HG03342 (cell line): ENCODE measurements around the gene MICOS13.

Experiments used
- ATAC-seq: cut with Tn5 transposase; IDR thresholded peaks from one replicate; pipeline ENCODE4 v1.9.1; 2021; ENCODE audit warnings: mild to moderate bottlenecking, moderate library complexity; ENCODE audit not compliant: unreplicated experiment

MICOS13 gene

GRCh38 chr19:5700455-5701092 is 20.3 kb upstream of the MICOS13 start:
- no peak for ATAC-seq

GRCh38 chr19:5698635-5699422 is 18.5 kb upstream of the MICOS13 start:
- no peak for ATAC-seq

GRCh38 chr19:5697890-5698634 is 17.7 kb upstream of the MICOS13 start:
- no peak for ATAC-seq

- no peak for ATAC-seq
These were observed 16.9 kb upstream of the MICOS13 start for GRCh38 chr19:5697022-5697889.

- ATAC-seq: no peak
These were observed 16.1 kb upstream of the MICOS13 start for GRCh38 chr19:5696196-5697021.

- ATAC-seq: no peak
These were observed 15.4 kb upstream of the MICOS13 start for GRCh38 chr19:5695649-5696195.

GRCh38 chr19:5694956-5695648 is 14.8 kb upstream of the MICOS13 start:
- ATAC-seq: no peak

- ATAC-seq: no peak
These were observed 14.0 kb upstream of the MICOS13 start for GRCh38 chr19:5694167-5694955.

GRCh38 chr19:5693195-5694166 is 13.2 kb upstream of the MICOS13 start:
- no peak for ATAC-seq

GRCh38 chr19:5692723-5693194 is 12.4 kb upstream of the MICOS13 start:
- no peak for ATAC-seq

- ATAC-seq: no peak
These were observed 11.8 kb upstream of the MICOS13 start for GRCh38 chr19:5691822-5692722.

GRCh38 chr19:5690955-5691821 is 10.9 kb upstream of the MICOS13 start:
- no peak for ATAC-seq

GRCh38 chr19:5690125-5690954 is 10.0 kb upstream of the MICOS13 start, which contains the start of gene RPL36:
TSS of gene RPL36 (plus strand) at chr19:5690295. CDS start at chr19:5690508, 213 bp downstream.
- no peak for ATAC-seq
